SK-N-SH (cell line): ENCODE measurements around the gene SDHA. TPM values are rescaled to one million over a fixed set of nuclear protein-coding genes. Genes with fewer than 3 reads are reported as not detected.
"Not testable (repeated sequence)": the region's sequence is repeated elsewhere in the genome, so short reads cannot be mapped to it uniquely, and the experiment has no call there.

Experiments
- CTCF ChIA-PET: fragments of 300-600, 350-600 bp; formaldehyde crosslinking; extraction: SDS; loops from one replicate; lab custom pipeline; 2021; lab: Yijun Ruan, JAX
- POLR2A ChIA-PET: fragments of 350-600 bp; sonication (Branson Sonifier 250); formaldehyde crosslinking; extraction: SDS; loops from one replicate; lab custom pipeline; 2020; ENCODE audit warnings: antibody characterized with exemption, inconsistent platforms; lab: Yijun Ruan, JAX
- DNase-seq: peaks from one replicate; pipeline ENCODE4 v3.0.0; 2012
- H2AFZ ChIP-seq: fragments of 200-600 bp; sonication (generic); 2 replicates; pipeline ENCODE4 v1.8.1; 2016; ENCODE audit warnings: antibody characterized with exemption, mild to moderate bottlenecking, low read depth
- H3F3A ChIP-seq: fragments of 200-600 bp; sonication (generic); replicated peaks from 2 replicates; pipeline ENCODE3; 2016; ENCODE audit warnings: antibody characterized with exemption, mild to moderate bottlenecking; ENCODE audit not compliant: insufficient read depth
- H3K27ac ChIP-seq, 2 experiments: fragments of 200-500 bp in 1 of 2; fragments of 200-600 bp in 1 of 2; sonication (Bioruptor generic) in 1 of 2; sonication (generic), shearing (Covaris generic) in 1 of 2; 2 replicates each; pipeline versions ENCODE4 v1.5.1 to v1.6.1; 2014 to 2016; ENCODE audit warnings: low read depth in 2 of 2, inconsistent platforms in 1 of 2, low read length in 1 of 2, mild to moderate bottlenecking in 1 of 2, mixed read lengths in 1 of 2
- H3K27me3 ChIP-seq: fragments of 200-600 bp; sonication (generic), shearing (Covaris generic); 2 replicates; pipeline ENCODE4 v1.6.1; 2016; ENCODE audit warnings: mixed run types; ENCODE audit not compliant: insufficient read depth
- H3K36me3 ChIP-seq, 2 experiments: fragments of 200-500 bp in 1 of 2; fragments of 200-600 bp in 1 of 2; sonication (Bioruptor generic) in 1 of 2; sonication (generic) in 1 of 2; replicated peaks in 1 of 2; 2 replicates each; pipeline versions ENCODE3 to v1.5.1; 2014 to 2016; ENCODE audit warnings: low read length in 1 of 2, mild to moderate bottlenecking in 1 of 2; ENCODE audit not compliant: insufficient read depth in 2 of 2, control insufficient read depth in 1 of 2
- H3K4me1 ChIP-seq, 2 experiments: fragments of 200-500 bp in 1 of 2; fragments of 200-600 bp in 1 of 2; sonication (Bioruptor generic) in 1 of 2; sonication (generic), shearing (Covaris generic) in 1 of 2; 2 replicates each; pipeline versions ENCODE4 v1.5.1 to v1.6.1; 2014 to 2016; ENCODE audit warnings: low read depth in 1 of 2, low read length in 1 of 2, mixed run types in 1 of 2; ENCODE audit not compliant: insufficient read depth in 2 of 2, control insufficient read depth in 1 of 2
- H3K4me2 ChIP-seq: fragments of 200-600 bp; sonication (generic), shearing (Covaris generic); 2 replicates; pipeline ENCODE4 v1.6.1; 2017; ENCODE audit warnings: mixed run types
- H3K4me3 ChIP-seq, 2 experiments: fragments of 200-500 bp in 1 of 2; fragments of 200-600 bp in 1 of 2; sonication (Bioruptor generic) in 1 of 2; sonication (generic), shearing (Covaris generic) in 1 of 2; 2 replicates each; pipeline versions ENCODE4 v1.5.1 to v1.8.1; 2014 to 2016; ENCODE audit warnings: low read depth in 2 of 2, inconsistent platforms in 1 of 2, low read length in 1 of 2, mild to moderate bottlenecking in 1 of 2, mixed read lengths in 1 of 2, moderate library complexity in 1 of 2
- H3K79me2 ChIP-seq: fragments of 200-600 bp; sonication (generic); 2 replicates; pipeline ENCODE4 v1.8.1; 2017; ENCODE audit warnings: mild to moderate bottlenecking; ENCODE audit not compliant: insufficient read depth
- H3K9ac ChIP-seq: fragments of 200-600 bp; sonication (generic); 2 replicates; pipeline ENCODE4 v1.6.1; 2017; ENCODE audit warnings: mixed run types
- H3K9me2 ChIP-seq: fragments of 200-600 bp; sonication (generic); 2 replicates; pipeline ENCODE4 v1.6.1; 2017; ENCODE audit warnings: mixed run types
- H3K9me3 ChIP-seq: fragments of 200-600 bp; sonication (generic); 2 replicates; pipeline ENCODE4 v1.6.1; 2017; ENCODE audit warnings: mixed run types, mild to moderate bottlenecking, moderate library complexity
- H4K20me1 ChIP-seq: fragments of 200-600 bp; sonication (generic); 2 replicates; pipeline ENCODE4 v1.6.1; 2017; ENCODE audit warnings: mild to moderate bottlenecking, mixed run types; ENCODE audit not compliant: insufficient read depth
- CHD2 ChIP-seq: fragments of 150-350 bp; IDR thresholded peaks from 2 replicates; pipeline ENCODE4 v1.6.1; 2018; ENCODE audit warnings: low read length; ENCODE audit not compliant: partially characterized antibody
- CTCF ChIP-seq: fragments of 200-600 bp; sonication (generic); IDR thresholded peaks from 2 replicates; pipeline ENCODE4 v1.6.1; 2017; ENCODE audit warnings: antibody characterized with exemption, mild to moderate bottlenecking, moderate library complexity
- EZH2phosphoT487 ChIP-seq: fragments of 200-600 bp; sonication (generic); IDR thresholded peaks from 2 replicates; pipeline ENCODE4 v1.6.1; 2017; ENCODE audit warnings: low read depth, mixed run types, mild to moderate bottlenecking, antibody characterized with exemption, moderate library complexity, borderline replicate concordance
- FOSL2 ChIP-seq: IDR thresholded peaks from 2 replicates; pipeline ENCODE4 v1.4.0; 2012; ENCODE audit warnings: low read depth, mild to moderate bottlenecking, moderate library complexity, borderline replicate concordance
- FOXJ3 ChIP-seq: sonication (generic); formaldehyde crosslinking; IDR thresholded peaks from 2 replicates; pipeline ENCODE4 v1.5.1; 2020; ENCODE audit warnings: mild to moderate bottlenecking, missing genetic modification reagents
- FOXM1 ChIP-seq: IDR thresholded peaks from 2 replicates; pipeline ENCODE4 v1.4.0; 2012; ENCODE audit warnings: low read depth, mild to moderate bottlenecking
- MAX ChIP-seq: IDR thresholded peaks from 2 replicates; pipeline ENCODE4 v1.4.0; 2012; ENCODE audit warnings: low read depth
- MEF2A ChIP-seq: IDR thresholded peaks from 2 replicates; pipeline ENCODE4 v1.4.0; 2012; ENCODE audit warnings: low read depth, borderline replicate concordance
- NRF1 ChIP-seq: IDR thresholded peaks from 2 replicates; pipeline ENCODE4 v1.6.1; 2012; ENCODE audit warnings: low read depth, mild to moderate bottlenecking, low read length
- RAD21 ChIP-seq: IDR thresholded peaks from 2 replicates; pipeline ENCODE4 v1.6.1; 2012; ENCODE audit warnings: mild to moderate bottlenecking, low read length
- REST ChIP-seq: IDR thresholded peaks from 2 replicates; pipeline ENCODE4 v1.6.1; 2012; ENCODE audit warnings: mild to moderate bottlenecking, low read depth, low read length, moderate library complexity
- RFX5 ChIP-seq: IDR thresholded peaks from 2 replicates; pipeline ENCODE4 v1.6.1; 2012; ENCODE audit warnings: mild to moderate bottlenecking, improper control_type of control experiment, low read length
- SMC3 ChIP-seq: IDR thresholded peaks from 2 replicates; pipeline ENCODE4 v1.6.1; 2012; ENCODE audit warnings: low read depth, low read length, improper control_type of control experiment
- YY1 ChIP-seq: IDR thresholded peaks from 2 replicates; pipeline ENCODE4 v1.4.0; 2012; ENCODE audit warnings: low read depth, mild to moderate bottlenecking
- ZBTB33 ChIP-seq: IDR thresholded peaks from 2 replicates; pipeline ENCODE4 v1.4.0; 2012; ENCODE audit warnings: low read depth, borderline replicate concordance
- WGBS: methylation state at CpG from one replicate; pipeline ENCODE4 v1.1.6; 2017; ENCODE audit warnings: low lambda C conversion rate; 5-methylcytosine and 5-hydroxymethylcytosine counted together
- polyA plus RNA-seq, 3 experiments: library from polyadenylated mRNA; depleted of rRNA; stranded (reverse); fragments of >200 nt; gene quantifications; 2 replicates each; pipeline ENCODE4 v1.2.3, GENCODE V29; 2012
- TF ChIP-seq, protein P1 (sequence below): IDR thresholded peaks from 2 replicates; pipeline ENCODE4 v1.4.0; 2012; ENCODE audit warnings: low read depth, borderline replicate concordance
- TF ChIP-seq, protein P2 (sequence below): fragments of 150-350 bp; IDR thresholded peaks from 2 replicates; pipeline ENCODE4 v1.6.1; 2017; ENCODE audit warnings: antibody characterized with exemption, low read length, low read depth, borderline replicate concordance
- TF ChIP-seq, protein P3 (sequence below): IDR thresholded peaks from 2 replicates; pipeline ENCODE4; 2012

The SDHA gene
- polyA plus RNA-seq, 1 of the 3 experiments (the other 2 are of a cell fraction), result 106 TPM

DNA sequence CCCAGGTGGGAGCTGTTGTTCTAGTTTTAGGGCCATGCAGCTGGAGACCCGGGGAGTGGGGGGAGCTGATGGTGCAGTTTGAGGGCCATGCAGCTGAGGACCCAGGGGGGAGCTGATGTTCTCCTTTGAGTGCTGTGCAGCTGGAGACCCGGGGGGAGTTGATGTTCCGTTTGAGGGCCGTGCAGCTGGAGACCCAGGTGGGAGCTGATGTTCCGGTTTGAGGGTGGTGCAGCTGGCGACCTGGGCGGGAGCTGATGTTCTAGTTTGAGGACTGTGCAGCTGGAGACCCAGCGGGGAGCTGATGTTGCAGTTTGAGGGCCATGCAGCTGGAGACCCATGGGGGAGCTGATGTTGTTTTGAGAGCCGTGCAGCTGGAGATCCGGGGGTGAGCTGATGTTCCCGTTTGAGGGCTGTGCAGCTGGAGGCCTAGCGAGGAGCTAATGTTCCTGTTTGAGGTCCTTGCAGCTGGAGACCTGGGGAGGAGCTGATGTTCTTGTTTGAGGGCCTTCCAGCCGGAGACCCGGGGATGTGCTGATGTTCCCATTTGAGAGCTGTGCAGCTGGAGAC lies 68.0 kb downstream of the SDHA start:
- H3K4me2 ChIP-seq, result no peak overlapping the region
- no peaks in the 10 kb centered on the region; the same call in 1 of the 2 replicates for H3K9me3 ChIP-seq
- DNase-seq, result no peak
- no peaks in the 10 kb centered on the region for H3K9me2 ChIP-seq
- ChIA-PET CTCF (no interaction called here), POLR2A (no interaction called here)
- H3K27ac ChIP-seq, result no peak overlapping the region
- H3K4me3 ChIP-seq, result no peak overlapping the region
- H3K4me1 ChIP-seq, result no peaks in the 10 kb centered on the region
- peaks cover 90% of the 10 kb centered on the region for H3K79me2 ChIP-seq
- peaks cover 2 to 23% of the 10 kb centered on the region in 2 experiments for H3K36me3 ChIP-seq
- peaks cover 2% of the 10 kb centered on the region for H3F3A ChIP-seq
- H3K27me3 ChIP-seq, result no peaks in the 10 kb centered on the region
- H4K20me1 ChIP-seq, result peaks cover 83% of the 10 kb centered on the region
- H3K9ac ChIP-seq, result no peak overlapping the region
- no peak for TF ChIP-seq SMC3
- no peak for TF ChIP-seq YY1
- TF ChIP-seq CTCF, result no peak
- no peak for TF ChIP-seq FOSL2
- no peak for TF ChIP-seq RFX5
- no peak for TF ChIP-seq FOXM1
- TF ChIP-seq, protein P1, sequence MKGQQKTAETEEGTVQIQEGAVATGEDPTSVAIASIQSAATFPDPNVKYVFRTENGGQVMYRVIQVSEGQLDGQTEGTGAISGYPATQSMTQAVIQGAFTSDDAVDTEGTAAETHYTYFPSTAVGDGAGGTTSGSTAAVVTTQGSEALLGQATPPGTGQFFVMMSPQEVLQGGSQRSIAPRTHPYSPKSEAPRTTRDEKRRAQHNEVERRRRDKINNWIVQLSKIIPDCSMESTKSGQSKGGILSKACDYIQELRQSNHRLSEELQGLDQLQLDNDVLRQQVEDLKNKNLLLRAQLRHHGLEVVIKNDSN, result no peak
- TF ChIP-seq, protein P2, sequence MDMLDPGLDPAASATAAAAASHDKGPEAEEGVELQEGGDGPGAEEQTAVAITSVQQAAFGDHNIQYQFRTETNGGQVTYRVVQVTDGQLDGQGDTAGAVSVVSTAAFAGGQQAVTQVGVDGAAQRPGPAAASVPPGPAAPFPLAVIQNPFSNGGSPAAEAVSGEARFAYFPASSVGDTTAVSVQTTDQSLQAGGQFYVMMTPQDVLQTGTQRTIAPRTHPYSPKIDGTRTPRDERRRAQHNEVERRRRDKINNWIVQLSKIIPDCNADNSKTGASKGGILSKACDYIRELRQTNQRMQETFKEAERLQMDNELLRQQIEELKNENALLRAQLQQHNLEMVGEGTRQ, result no peak
- TF ChIP-seq MEF2A, result no peak
- TF ChIP-seq, protein P3, sequence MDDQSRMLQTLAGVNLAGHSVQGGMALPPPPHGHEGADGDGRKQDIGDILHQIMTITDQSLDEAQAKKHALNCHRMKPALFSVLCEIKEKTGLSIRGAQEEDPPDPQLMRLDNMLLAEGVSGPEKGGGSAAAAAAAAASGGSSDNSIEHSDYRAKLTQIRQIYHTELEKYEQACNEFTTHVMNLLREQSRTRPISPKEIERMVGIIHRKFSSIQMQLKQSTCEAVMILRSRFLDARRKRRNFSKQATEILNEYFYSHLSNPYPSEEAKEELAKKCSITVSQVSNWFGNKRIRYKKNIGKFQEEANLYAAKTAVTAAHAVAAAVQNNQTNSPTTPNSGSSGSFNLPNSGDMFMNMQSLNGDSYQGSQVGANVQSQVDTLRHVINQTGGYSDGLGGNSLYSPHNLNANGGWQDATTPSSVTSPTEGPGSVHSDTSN, result no peak
- no peak for TF ChIP-seq REST
- no peak for TF ChIP-seq FOXJ3
- TF ChIP-seq RAD21, result no peak
- no peak for TF ChIP-seq NRF1
- TF ChIP-seq CHD2, result no peak
- TF ChIP-seq MAX, result no peak
- TF ChIP-seq ZBTB33, result no peak
- no peak for TF ChIP-seq EZH2phosphoT487
- WGBS, result 96% methylated on average over 13 of the region's 14 CpGs
- no peak overlapping the region for H2AFZ ChIP-seq

DNA sequence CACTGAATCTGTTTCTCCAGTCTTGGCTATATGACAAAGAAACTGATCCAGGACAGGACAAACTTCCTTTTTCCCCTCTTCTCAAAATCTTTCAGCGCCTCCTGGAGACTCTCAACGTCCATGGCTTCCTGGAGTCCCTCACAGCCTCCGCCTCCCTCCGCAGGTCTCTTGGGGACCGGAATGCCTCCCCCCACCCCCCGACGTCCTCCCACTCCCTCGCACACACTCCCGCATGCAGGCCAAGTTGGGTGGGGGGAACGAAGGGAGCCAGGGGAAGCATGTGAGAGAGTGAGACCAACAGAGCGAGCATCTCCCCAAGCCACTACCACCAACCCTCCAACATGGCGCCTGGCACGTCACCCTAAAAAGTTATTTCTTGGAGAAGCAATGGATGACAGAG lies 72.1 kb downstream of the SDHA start:
- H2AFZ ChIP-seq, DNase-seq, H3K36me3 ChIP-seq, H3F3A ChIP-seq, H3K9me2 ChIP-seq, CTCF ChIA-PET, H3K27ac ChIP-seq, H3K9me3 ChIP-seq, H3K9ac ChIP-seq, H3K4me3 ChIP-seq, POLR2A ChIA-PET, H3K27me3 ChIP-seq, H3K4me1 ChIP-seq, H3K4me2 ChIP-seq: not testable (repeated sequence)
- H4K20me1 ChIP-seq, result peaks cover 66% of the 10 kb centered on the region
- H3K79me2 ChIP-seq, result peaks cover 73% of the 10 kb centered on the region
- 96% methylated on average over 13 of the region's 13 CpGs for WGBS
